Suppressor macrophage (primary cell): ENCODE measurements around the gene PRICKLE2.

Experiments used
- DNase-seq, 4 experiments: peaks; one replicate each; pipeline ENCODE4 v3.0.0-alpha.2; 2020 to 2022

The PRICKLE2 gene

GRCh38 chr3:64067506-64068346, 157.5 kb downstream of the PRICKLE2 start:
- no peak for DNase-seq

GRCh38 chr3:64064804-64065203, 160.5 kb downstream of the PRICKLE2 start:
- no peak for DNase-seq

- DNase-seq = no peak
These were observed 161.3 kb downstream of the PRICKLE2 start for GRCh38 chr3:64063983-64064438.

GRCh38 chr3:64063207-64063982, 161.9 kb downstream of the PRICKLE2 start:
- DNase-seq = no peak

- DNase-seq = no peak
These were observed 163.6 kb downstream of the PRICKLE2 start for GRCh38 chr3:64061628-64062027.

GRCh38 chr3:64059484-64060175, 165.6 kb downstream of the PRICKLE2 start:
- DNase-seq = no peak

- no peak for DNase-seq
These were observed 166.7 kb downstream of the PRICKLE2 start for GRCh38 chr3:64058566-64058965.

GRCh38 chr3:64057231-64057630, 168.0 kb downstream of the PRICKLE2 start:
- DNase-seq = no peak

- DNase-seq = no peak
These were observed 168.6 kb downstream of the PRICKLE2 start for GRCh38 chr3:64056606-64057180.

GRCh38 chr3:64055076-64055475, 170.2 kb downstream of the PRICKLE2 start:
- DNase-seq = no peak

GRCh38 chr3:64054488-64054887, 170.8 kb downstream of the PRICKLE2 start:
- no peak for DNase-seq

- no peak for DNase-seq
These were observed 171.7 kb downstream of the PRICKLE2 start for GRCh38 chr3:64053581-64053980.

GRCh38 chr3:64053117-64053516, 172.1 kb downstream of the PRICKLE2 start:
- DNase-seq = no peak

GRCh38 chr3:64049832-64050231, 175.4 kb downstream of the PRICKLE2 start:
- no peak for DNase-seq

GRCh38 chr3:64049136-64049535, 176.1 kb downstream of the PRICKLE2 start:
- peak in 2 of 4 experiments; percentile 13 to 28 for DNase-seq

- peak; percentile 35 to 79 (median 52) for DNase-seq
These were observed 176.6 kb downstream of the PRICKLE2 start for GRCh38 chr3:64048631-64049061.

GRCh38 chr3:64047787-64048186, 177.5 kb downstream of the PRICKLE2 start:
- DNase-seq = no peak

GRCh38 chr3:64046996-64047594, 178.2 kb downstream of the PRICKLE2 start:
- DNase-seq = no peak

GRCh38 chr3:64046592-64046991, 178.7 kb downstream of the PRICKLE2 start:
- DNase-seq = no peak

- no peak for DNase-seq
These were observed 182.3 kb downstream of the PRICKLE2 start for GRCh38 chr3:64042952-64043351.
